ENCODE data around the gene MTG2.

Gene MTG2

DNA sequence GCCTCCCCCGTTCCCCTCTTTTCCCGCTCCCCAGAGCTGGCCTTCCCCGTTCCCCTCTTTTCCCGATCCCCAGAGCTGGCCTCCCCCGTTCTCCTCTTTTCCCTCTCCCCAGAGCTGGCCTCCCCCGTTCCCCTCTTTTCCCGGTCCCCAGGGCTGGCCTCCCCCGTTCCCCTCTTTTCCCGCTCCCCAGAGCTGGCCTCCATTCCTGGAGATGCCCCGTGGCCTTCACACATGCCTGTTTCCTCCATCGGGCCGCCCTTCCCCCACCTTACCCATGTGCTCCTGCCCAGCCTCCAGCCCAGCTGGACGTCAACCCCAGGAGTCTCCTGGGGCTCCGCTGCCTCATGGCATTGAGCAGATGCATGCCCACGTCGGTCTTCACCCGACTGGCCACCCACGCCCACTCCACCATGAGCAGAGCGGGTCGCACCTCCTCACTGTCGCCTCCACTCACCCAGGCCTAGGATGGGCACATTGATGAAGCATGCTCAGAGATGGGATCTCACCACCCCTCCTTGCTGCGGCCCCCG is 30.9 kb upstream of the MTG2 start:
- Mint-ChIP-seq H3K4me1 (peaks cover 32% of the 10 kb centered on the region), H3K27me3 (ENCODE audit: low read depth) (no peaks in the 10 kb centered on the region), H3K4me3 (no peak overlapping the region), H3K9me3 (no peaks in the 10 kb centered on the region), H3K36me3 (ENCODE audit: low read depth) (peaks cover 44% of the 10 kb centered on the region), H3K27ac (no peak overlapping the region)
- TF ChIP-seq, protein P1, sequence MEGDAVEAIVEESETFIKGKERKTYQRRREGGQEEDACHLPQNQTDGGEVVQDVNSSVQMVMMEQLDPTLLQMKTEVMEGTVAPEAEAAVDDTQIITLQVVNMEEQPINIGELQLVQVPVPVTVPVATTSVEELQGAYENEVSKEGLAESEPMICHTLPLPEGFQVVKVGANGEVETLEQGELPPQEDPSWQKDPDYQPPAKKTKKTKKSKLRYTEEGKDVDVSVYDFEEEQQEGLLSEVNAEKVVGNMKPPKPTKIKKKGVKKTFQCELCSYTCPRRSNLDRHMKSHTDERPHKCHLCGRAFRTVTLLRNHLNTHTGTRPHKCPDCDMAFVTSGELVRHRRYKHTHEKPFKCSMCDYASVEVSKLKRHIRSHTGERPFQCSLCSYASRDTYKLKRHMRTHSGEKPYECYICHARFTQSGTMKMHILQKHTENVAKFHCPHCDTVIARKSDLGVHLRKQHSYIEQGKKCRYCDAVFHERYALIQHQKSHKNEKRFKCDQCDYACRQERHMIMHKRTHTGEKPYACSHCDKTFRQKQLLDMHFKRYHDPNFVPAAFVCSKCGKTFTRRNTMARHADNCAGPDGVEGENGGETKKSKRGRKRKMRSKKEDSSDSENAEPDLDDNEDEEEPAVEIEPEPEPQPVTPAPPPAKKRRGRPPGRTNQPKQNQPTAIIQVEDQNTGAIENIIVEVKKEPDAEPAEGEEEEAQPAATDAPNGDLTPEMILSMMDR (IDR thresholded peaks at IDR 0.05; ENCODE audit: unreplicated experiment in 3 of 3) = no peak

DNA sequence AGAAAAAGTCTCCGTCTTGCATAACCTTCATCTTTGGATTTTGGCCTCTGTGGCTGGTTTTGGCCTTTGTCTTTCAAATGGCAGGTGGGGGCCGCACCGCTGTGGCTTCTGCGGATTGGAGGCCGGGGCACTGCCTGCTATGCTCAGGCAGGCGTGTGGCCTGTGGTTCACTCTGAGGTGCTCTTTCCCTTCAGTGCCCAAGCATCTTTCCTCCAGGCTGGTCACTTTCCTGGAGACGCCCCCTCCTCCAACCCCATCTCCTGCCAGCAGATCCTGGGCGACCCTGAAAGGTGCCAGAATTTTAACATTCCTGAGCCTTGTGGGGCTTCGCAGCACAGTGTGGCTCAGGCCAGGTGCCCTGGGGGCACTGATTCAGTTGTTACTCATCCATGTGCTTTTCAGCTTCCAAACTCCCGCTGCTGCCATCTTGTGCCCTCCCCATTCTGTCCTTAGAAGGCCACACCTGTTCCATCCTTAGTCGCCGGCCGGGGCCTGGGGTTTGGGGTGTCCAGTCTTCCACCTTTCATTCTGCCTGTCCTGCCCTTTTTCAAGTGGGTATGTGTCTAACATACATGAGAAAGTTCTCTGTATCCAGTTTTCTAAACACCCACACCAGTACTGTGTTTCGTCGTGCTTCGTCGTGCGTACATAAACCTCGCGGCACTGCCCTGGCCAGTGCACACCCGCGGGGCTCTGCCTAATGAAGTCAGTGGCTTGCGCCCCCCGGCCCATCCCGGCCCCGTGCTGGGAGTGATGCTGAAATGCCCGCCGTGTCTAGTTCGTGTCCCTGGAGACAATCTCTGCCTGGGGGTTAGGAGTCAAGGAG is 27.2 kb upstream of the MTG2 start:
- H3K4me3 Mint-ChIP-seq = no peak overlapping the region
- peaks cover 11% of the 10 kb centered on the region for H3K4me1 Mint-ChIP-seq
- no peak overlapping the region for H3K27ac Mint-ChIP-seq
- H3K27me3 Mint-ChIP-seq (ENCODE audit: low read depth) = no peaks in the 10 kb centered on the region
- no peaks in the 10 kb centered on the region for H3K9me3 Mint-ChIP-seq
- H3K36me3 Mint-ChIP-seq (ENCODE audit: low read depth) = peaks cover 42% of the 10 kb centered on the region
- TF ChIP-seq, protein P1 (IDR thresholded peaks at IDR 0.05; ENCODE audit: unreplicated experiment in 3 of 3) = no peak

DNA sequence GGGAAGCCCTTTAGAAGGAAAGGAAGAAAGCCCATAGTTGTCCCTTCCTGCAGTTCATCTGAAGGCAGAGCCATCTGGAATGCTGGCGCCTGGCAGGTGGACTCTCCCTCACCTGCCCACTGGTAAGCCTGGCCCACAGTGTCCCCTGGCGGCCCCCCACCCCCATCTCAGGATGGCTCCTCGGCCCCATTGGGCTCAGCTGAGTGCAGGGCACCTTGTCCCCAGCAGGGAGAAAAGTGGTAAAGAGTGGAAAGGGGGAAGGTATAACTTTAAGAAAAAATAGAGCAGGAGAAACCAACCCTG is 26.6 kb upstream of the MTG2 start:
- TF ChIP-seq, protein P1 (IDR thresholded peaks at IDR 0.05; ENCODE audit: unreplicated experiment in 3 of 3) = no peak
- Mint-ChIP-seq H3K36me3 (ENCODE audit: low read depth) (peaks cover 43% of the 10 kb centered on the region), H3K27me3 (ENCODE audit: low read depth) (no peaks in the 10 kb centered on the region), H3K9me3 (no peaks in the 10 kb centered on the region), H3K4me3 (no peak overlapping the region), H3K27ac (no peak overlapping the region), H3K4me1 (peaks cover 11% of the 10 kb centered on the region)

DNA sequence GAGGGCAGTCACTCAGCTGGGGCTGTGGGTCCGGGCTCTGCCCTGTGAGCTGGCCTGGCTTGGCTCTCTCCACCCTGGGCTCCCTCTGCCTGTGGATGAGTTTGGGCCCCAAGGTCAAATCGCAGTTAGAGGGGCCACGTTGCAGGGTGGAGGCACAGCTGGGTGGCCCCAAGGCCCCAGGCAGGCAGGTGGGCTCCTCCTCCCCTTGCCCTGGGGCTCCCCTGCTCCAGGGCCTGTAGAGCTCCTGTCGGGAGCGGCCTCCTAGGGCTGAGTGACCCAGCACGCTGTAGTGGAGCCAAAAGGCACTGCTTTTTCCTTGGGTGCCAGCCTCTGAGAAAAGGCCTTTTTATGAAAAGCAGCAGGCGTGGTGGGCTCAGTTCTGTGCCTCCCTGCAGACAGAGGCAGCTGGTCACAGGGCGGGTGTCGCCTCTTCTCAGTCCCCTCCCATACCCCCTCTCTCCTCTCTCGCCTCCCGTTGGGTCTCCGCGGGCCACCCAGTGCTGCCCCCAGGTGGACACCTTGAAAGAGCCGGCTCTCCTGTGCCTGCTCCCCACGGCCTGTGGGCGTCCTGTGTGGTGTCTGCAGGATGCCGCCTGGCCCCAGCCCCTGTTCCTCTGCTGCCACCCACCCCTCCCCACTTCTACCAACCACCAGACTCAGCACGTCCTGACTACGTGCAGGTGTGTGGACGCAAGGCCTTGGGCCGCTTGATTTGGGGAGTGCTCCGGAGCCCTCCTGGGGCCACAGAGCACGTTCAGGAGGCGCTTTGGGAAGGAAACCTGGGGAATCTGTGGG is 26.0 kb upstream of the MTG2 start:
- TF ChIP-seq, protein P1 (IDR thresholded peaks at IDR 0.05; ENCODE audit: unreplicated experiment in 3 of 3) = peak; percentile 49 to 73 (median 73)
- Mint-ChIP-seq H3K27me3 (ENCODE audit: low read depth) (no peaks in the 10 kb centered on the region), H3K27ac (no peak overlapping the region), H3K9me3 (no peaks in the 10 kb centered on the region), H3K4me3 (no peak overlapping the region), H3K36me3 (ENCODE audit: low read depth) (peaks cover 43% of the 10 kb centered on the region), H3K4me1 (peaks cover 11% of the 10 kb centered on the region)

DNA sequence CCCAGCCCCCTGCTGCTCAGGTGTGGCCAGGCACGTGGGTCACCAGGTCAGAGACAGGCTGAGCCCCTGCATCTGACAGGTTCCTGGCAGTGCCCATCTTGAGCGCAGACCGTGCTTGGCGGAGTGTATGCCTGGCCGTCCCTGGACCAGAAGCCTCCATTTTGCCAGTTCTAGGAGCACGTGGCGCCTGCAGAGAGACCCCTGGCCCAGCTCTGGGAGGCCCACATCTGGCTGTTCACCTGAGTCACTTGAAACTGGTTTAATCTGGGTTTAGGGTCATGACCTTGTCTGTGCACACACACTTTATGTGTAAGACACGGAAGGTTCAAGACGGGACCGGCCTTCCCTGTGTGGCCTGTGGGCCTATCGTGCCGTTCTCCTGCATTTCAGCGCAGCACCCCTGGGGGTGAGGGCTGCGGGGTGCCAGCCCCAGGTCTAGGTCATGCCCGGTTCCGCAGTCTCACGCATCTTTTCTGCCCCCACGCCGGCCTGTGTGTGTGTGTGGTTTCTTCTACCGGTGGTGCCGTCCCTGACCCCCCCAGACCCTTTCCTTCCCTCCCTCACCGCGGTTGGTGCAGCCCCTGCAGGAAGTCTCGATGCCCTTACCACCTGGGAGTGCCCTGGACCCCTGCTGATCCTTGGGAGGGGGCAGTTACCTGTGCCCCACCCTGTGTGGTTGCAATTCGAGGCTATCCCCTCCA is 25.3 kb upstream of the MTG2 start:
- H3K4me3 Mint-ChIP-seq = no peak overlapping the region
- H3K36me3 Mint-ChIP-seq (ENCODE audit: low read depth) = peaks cover 37% of the 10 kb centered on the region
- peaks cover 11% of the 10 kb centered on the region for H3K4me1 Mint-ChIP-seq
- H3K27ac Mint-ChIP-seq = no peak overlapping the region
- no peaks in the 10 kb centered on the region for H3K27me3 Mint-ChIP-seq (ENCODE audit: low read depth)
- TF ChIP-seq, protein P1 (IDR thresholded peaks at IDR 0.05; ENCODE audit: unreplicated experiment in 3 of 3) = no peak
- H3K9me3 Mint-ChIP-seq = no peaks in the 10 kb centered on the region

Measured in nephron (organoid).